Keratinocyte (primary cell): ENCODE data around the gene IQCK. TPM values are rescaled to one million over a fixed set of nuclear protein-coding genes. Genes with fewer than 3 reads are reported as not detected.

ENCODE experiments used
- DNase-seq: peaks from one replicate; pipeline ENCODE4 v3.0.0-alpha.2; 2011; ENCODE audit warnings: low read depth, missing footprints, low spot score
- FAIRE-seq: peaks from 2 replicates; lab custom pipeline; 2011; peaks lifted over from hg19 to GRCh38; lab: Jason Lieb, UNC
- H2AFZ ChIP-seq: 2 replicates; pipeline ENCODE4 v1.6.0; 2012; ENCODE audit warnings: low read length, control low read depth, inconsistent platforms; ENCODE audit not compliant: control insufficient read depth
- H3K27ac ChIP-seq: 2 replicates; pipeline ENCODE4 v1.5.1; 2011; ENCODE audit warnings: low read length; ENCODE audit not compliant: control insufficient read depth, insufficient read depth
- H3K27me3 ChIP-seq: 3 replicates; pipeline ENCODE4 v1.6.0; 2011; ENCODE audit warnings: low read length; ENCODE audit not compliant: control insufficient read depth, insufficient read depth; ENCODE audit errors: extremely low read depth
- H3K36me3 ChIP-seq, 2 experiments: 2 replicates in 1 of 2; 3 replicates in 1 of 2; pipeline ENCODE4 v1.5.1; 2011; ENCODE audit warnings: low read length in 2 of 2, mild to moderate bottlenecking in 1 of 2; ENCODE audit not compliant: control insufficient read depth in 2 of 2, insufficient read depth in 2 of 2; ENCODE audit errors: extremely low read depth in 1 of 2
- H3K4me1 ChIP-seq: 3 replicates; pipeline ENCODE4 v1.5.1; 2011; ENCODE audit warnings: low read length; ENCODE audit not compliant: control insufficient read depth, insufficient read depth; ENCODE audit errors: extremely low read depth
- H3K4me2 ChIP-seq: 3 replicates; pipeline ENCODE4 v1.6.0; 2011; ENCODE audit warnings: low read depth, low read length; ENCODE audit not compliant: control insufficient read depth, insufficient read depth; ENCODE audit errors: extremely low read depth
- H3K4me3 ChIP-seq, 3 experiments: fragments of 200-600 bp in 1 of 3; sonication (generic) in 1 of 3; 2 replicates in 2 of 3; 3 replicates in 1 of 3; pipeline ENCODE4 v1.5.1; 2011 to 2016; ENCODE audit warnings: low read length in 3 of 3, mild to moderate bottlenecking in 3 of 3, control low read depth in 2 of 3, inconsistent platforms in 1 of 3, low read depth in 1 of 3, mixed read lengths in 1 of 3, mixed run types in 1 of 3, moderate library complexity in 1 of 3; ENCODE audit not compliant: control insufficient read depth in 2 of 3, insufficient read depth in 2 of 3; ENCODE audit errors: extremely low read depth in 1 of 3
- H3K79me2 ChIP-seq: 2 replicates; pipeline ENCODE4 v1.6.0; 2012; ENCODE audit warnings: low read length; ENCODE audit not compliant: control insufficient read depth, insufficient read depth
- H3K9ac ChIP-seq: 3 replicates; pipeline ENCODE4 v1.6.0; 2011; ENCODE audit warnings: low read length; ENCODE audit not compliant: control insufficient read depth, insufficient read depth; ENCODE audit errors: extremely low read depth
- H3K9me1 ChIP-seq: 3 replicates; pipeline ENCODE4 v1.6.0; 2011; ENCODE audit warnings: low read length; ENCODE audit not compliant: control insufficient read depth, insufficient read depth; ENCODE audit errors: extremely low read depth
- H3K9me3 ChIP-seq: 2 replicates; pipeline ENCODE4 v1.5.1; 2012; ENCODE audit warnings: low read depth, low read length; ENCODE audit not compliant: control insufficient read depth
- H4K20me1 ChIP-seq: 3 replicates; pipeline ENCODE4 v1.6.0; 2011; ENCODE audit warnings: low read length; ENCODE audit not compliant: control insufficient read depth, insufficient read depth; ENCODE audit errors: extremely low read depth
- EZH2 ChIP-seq: IDR thresholded peaks from one replicate; pipeline ENCODE4 v1.6.1; 2012; ENCODE audit warnings: inconsistent platforms, mild to moderate bottlenecking, low read length, moderate library complexity
- dilution Hi-C: fragments of 300-500 bp; cut with MboI; formaldehyde crosslinking; loops from one replicate; pipeline ENCODE4 v1.7.0; 2020; ENCODE audit warnings: low sequenced_read_pairs; ENCODE audit not compliant: extremely low pct_ligation_motif_present
- polyA plus RNA-seq, 5 experiments: library from polyadenylated mRNA; depleted of rRNA in 3 of 5; stranded (reverse) in 3 of 5; stranded (forward) in 1 of 5; unstranded in 1 of 5; fragments of >200 nt; gene quantifications; 1 replicate in 1 of 5; 2 replicates in 3 of 5; 3 replicates in 1 of 5; pipeline versions ENCODE4 v1.2.1 to v1.2.3, GENCODE V29; 2011 to 2012; ENCODE audit warnings: missing spikeins in 2 of 5, low read depth in 1 of 5, low replicate concordance in 1 of 5
- TF ChIP-seq, protein P1 (sequence below), 3 experiments: IDR thresholded peaks in 1 of 3; conservative IDR thresholded peaks in 1 of 3; optimal IDR thresholded peaks in 1 of 3; 2 replicates in 2 of 3; 3 replicates in 1 of 3; pipeline versions ENCODE3 to v1.5.1; 2011; ENCODE audit warnings: low read length in 3 of 3, mild to moderate bottlenecking in 3 of 3, moderate library complexity in 2 of 3, control low read depth in 1 of 3, inconsistent platforms in 1 of 3; ENCODE audit not compliant: insufficient read depth in 2 of 3; ENCODE audit errors: extremely low read depth in 1 of 3

The IQCK gene
- polyA plus RNA-seq, 1 donor (not counting 4 experiments of a cell fraction or from before 2014, with no cell fraction given) = 9.7 TPM

DNA sequence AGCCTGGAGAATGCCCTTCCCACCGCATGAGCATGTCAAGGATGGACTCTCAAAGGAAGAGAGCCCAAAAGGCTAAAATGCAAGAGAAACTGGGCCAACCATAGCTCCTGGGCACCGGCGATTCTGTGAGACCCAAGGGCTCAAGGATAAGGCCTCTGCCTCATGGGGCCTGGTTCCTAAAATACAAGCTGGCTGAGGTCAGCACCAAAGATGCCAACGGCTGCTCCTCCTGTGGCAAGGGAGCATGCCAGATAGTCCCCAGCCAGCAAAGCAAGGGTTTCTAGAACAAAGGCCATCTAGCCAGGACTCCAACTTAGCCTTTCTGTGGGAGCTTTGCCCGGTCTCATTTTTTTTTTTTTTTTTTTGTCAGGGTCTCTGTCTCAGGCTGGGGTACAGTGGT, 146.5 kb downstream of the IQCK start:
- Histone ChIP-seq H4K20me1 (no peaks in the 10 kb centered on the region), H3K9me3 (no peaks in the 10 kb centered on the region), H3K4me3 (no peak overlapping the region), H3K9ac (no peak overlapping the region), H3K9me1 (no peaks in the 10 kb centered on the region), H3K36me3 (no peaks in the 10 kb centered on the region), H3K79me2 (no peaks in the 10 kb centered on the region), H2AFZ (no peak overlapping the region), H3K27me3 (peaks cover 4% of the 10 kb centered on the region), H3K4me1 (no peaks in the 10 kb centered on the region), H3K4me2 (no peak overlapping the region), H3K27ac (no peak overlapping the region)
- DNase-seq (no peak), FAIRE-seq (no peak)
- dilution Hi-C loops = no loop called here
- no peak for TF ChIP-seq EZH2
- TF ChIP-seq, protein P1, sequence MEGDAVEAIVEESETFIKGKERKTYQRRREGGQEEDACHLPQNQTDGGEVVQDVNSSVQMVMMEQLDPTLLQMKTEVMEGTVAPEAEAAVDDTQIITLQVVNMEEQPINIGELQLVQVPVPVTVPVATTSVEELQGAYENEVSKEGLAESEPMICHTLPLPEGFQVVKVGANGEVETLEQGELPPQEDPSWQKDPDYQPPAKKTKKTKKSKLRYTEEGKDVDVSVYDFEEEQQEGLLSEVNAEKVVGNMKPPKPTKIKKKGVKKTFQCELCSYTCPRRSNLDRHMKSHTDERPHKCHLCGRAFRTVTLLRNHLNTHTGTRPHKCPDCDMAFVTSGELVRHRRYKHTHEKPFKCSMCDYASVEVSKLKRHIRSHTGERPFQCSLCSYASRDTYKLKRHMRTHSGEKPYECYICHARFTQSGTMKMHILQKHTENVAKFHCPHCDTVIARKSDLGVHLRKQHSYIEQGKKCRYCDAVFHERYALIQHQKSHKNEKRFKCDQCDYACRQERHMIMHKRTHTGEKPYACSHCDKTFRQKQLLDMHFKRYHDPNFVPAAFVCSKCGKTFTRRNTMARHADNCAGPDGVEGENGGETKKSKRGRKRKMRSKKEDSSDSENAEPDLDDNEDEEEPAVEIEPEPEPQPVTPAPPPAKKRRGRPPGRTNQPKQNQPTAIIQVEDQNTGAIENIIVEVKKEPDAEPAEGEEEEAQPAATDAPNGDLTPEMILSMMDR (optimal IDR thresholded peaks at IDR 0.05 in 1 of 3, IDR thresholded peaks at IDR 0.05 in 1 of 3, conservative IDR thresholded peaks at IDR 0.05 in 1 of 3; ENCODE audit: extremely low read depth in 1 of 3, insufficient read depth in 2 of 3, low read length in 3 of 3) = no peak

DNA sequence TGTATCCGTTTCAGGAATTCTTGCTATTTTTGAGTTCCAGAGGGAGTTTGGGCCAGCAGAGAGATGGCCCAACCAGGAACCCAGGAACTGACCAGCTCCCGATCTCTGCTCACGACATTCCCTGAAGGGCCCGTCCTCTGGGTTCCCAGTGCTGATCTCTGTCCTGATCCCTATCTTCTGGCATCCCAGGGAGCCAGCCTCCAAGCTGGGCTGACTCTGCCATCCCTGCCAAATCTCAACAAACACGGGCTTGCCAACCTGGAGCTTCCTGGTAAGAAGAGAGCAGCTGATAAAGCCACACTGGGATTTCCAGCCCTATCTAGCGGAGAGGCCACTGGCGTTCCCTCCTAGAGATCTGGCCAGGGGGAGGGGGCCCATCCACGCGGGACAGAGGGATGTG, 150.3 kb downstream of the IQCK start:
- Histone ChIP-seq H4K20me1 (no peaks in the 10 kb centered on the region), H3K4me2 (no peak overlapping the region), H3K4me1 (no peaks in the 10 kb centered on the region), H3K9me3 (no peaks in the 10 kb centered on the region), H3K4me3 (no peak overlapping the region), H3K27ac (no peak overlapping the region), H3K79me2 (no peaks in the 10 kb centered on the region), H2AFZ (no peak overlapping the region), H3K9ac (no peak overlapping the region), H3K36me3 (no peaks in the 10 kb centered on the region), H3K9me1 (no peaks in the 10 kb centered on the region), H3K27me3 (no peaks in the 10 kb centered on the region)
- no peak for FAIRE-seq
- DNase-seq = no peak
- TF ChIP-seq EZH2 = no peak
- TF ChIP-seq, protein P1 (optimal IDR thresholded peaks at IDR 0.05 in 1 of 3, IDR thresholded peaks at IDR 0.05 in 1 of 3, conservative IDR thresholded peaks at IDR 0.05 in 1 of 3; ENCODE audit: extremely low read depth in 1 of 3, insufficient read depth in 2 of 3, low read length in 3 of 3) = no peak
- dilution Hi-C loops = no loop called here
